SK-N-SH (cell line): ENCODE results near the gene RNF223.

Source experiments
- CHD2 ChIP-seq: fragments of 150-350 bp; IDR thresholded peaks from 2 replicates; pipeline ENCODE4 v1.6.1; 2018; ENCODE audit warnings: low read length; ENCODE audit not compliant: partially characterized antibody
- CTCF ChIP-seq: fragments of 200-600 bp; sonication (generic); IDR thresholded peaks from 2 replicates; pipeline ENCODE4 v1.6.1; 2017; ENCODE audit warnings: antibody characterized with exemption, mild to moderate bottlenecking, moderate library complexity
- EP300 ChIP-seq, 2 experiments: IDR thresholded peaks; 2 replicates each; pipeline versions ENCODE4 v1.4.0 to v1.6.1; 2012; ENCODE audit warnings: borderline replicate concordance in 1 of 2, low read depth in 1 of 2, low read length in 1 of 2
- EZH2phosphoT487 ChIP-seq: fragments of 200-600 bp; sonication (generic); IDR thresholded peaks from 2 replicates; pipeline ENCODE4 v1.6.1; 2017; ENCODE audit warnings: low read depth, mixed run types, mild to moderate bottlenecking, antibody characterized with exemption, moderate library complexity, borderline replicate concordance
- GABPA ChIP-seq: IDR thresholded peaks from 2 replicates; pipeline ENCODE4 v1.4.0; 2012; ENCODE audit warnings: low read depth, mild to moderate bottlenecking
- IRF3 ChIP-seq: fragments of 150-350 bp; IDR thresholded peaks from 2 replicates; pipeline ENCODE4 v1.6.1; 2016; ENCODE audit warnings: mild to moderate bottlenecking, low read depth, low read length
- JUND ChIP-seq: IDR thresholded peaks from 2 replicates; pipeline ENCODE4 v1.4.0; 2012
- MAX ChIP-seq: IDR thresholded peaks from 2 replicates; pipeline ENCODE4 v1.4.0; 2012; ENCODE audit warnings: low read depth
- NFIC ChIP-seq: IDR thresholded peaks from 2 replicates; pipeline ENCODE4 v1.4.0; 2012; ENCODE audit warnings: borderline replicate concordance
- RAD21 ChIP-seq: IDR thresholded peaks from 2 replicates; pipeline ENCODE4 v1.6.1; 2012; ENCODE audit warnings: mild to moderate bottlenecking, low read length
- REST ChIP-seq: IDR thresholded peaks from 2 replicates; pipeline ENCODE4 v1.6.1; 2012; ENCODE audit warnings: mild to moderate bottlenecking, low read depth, low read length, moderate library complexity
- SIN3A ChIP-seq: IDR thresholded peaks from 2 replicates; pipeline ENCODE4 v1.6.1; 2012; ENCODE audit warnings: low read depth, mild to moderate bottlenecking, low read length, moderate library complexity, borderline replicate concordance
- TAF1 ChIP-seq: IDR thresholded peaks from 2 replicates; pipeline ENCODE4 v1.6.1; 2012; ENCODE audit warnings: low read depth, mild to moderate bottlenecking, low read length, moderate library complexity, borderline replicate concordance
- USF2 ChIP-seq: fragments of 150-350 bp; IDR thresholded peaks from 2 replicates; pipeline ENCODE4 v1.6.1; 2017; ENCODE audit warnings: antibody characterized with exemption, low read length, low read depth, borderline replicate concordance

GRCh38 chr1:1116701-1117468, 42.8 kb upstream of the RNF223 start:
- TF ChIP-seq CTCF = no peak
- TF ChIP-seq IRF3 = no peak
- TF ChIP-seq MAX = no peak
- TF ChIP-seq JUND = no peak
- no peak for TF ChIP-seq EP300 (IDR thresholded peaks at IDR 0.05; ENCODE audit: borderline replicate concordance in 1 of 2, low read depth in 1 of 2, low read length in 1 of 2)
- TF ChIP-seq TAF1 = no peak
- no peak for TF ChIP-seq NFIC
- TF ChIP-seq RAD21 = no peak
- no peak for TF ChIP-seq CHD2
- TF ChIP-seq SIN3A = no peak
- TF ChIP-seq GABPA = no peak
- TF ChIP-seq REST = no peak
- TF ChIP-seq USF2 = no peak
- TF ChIP-seq EZH2phosphoT487 = no peak
